ENCODE data around the gene CCSAP.

CCSAP gene

GRCh38 chr1:229319487-229319886 lies 23.4 kb downstream of the CCSAP start:
- Histone ChIP-seq H3K36me3 (peaks cover 34% of the 10 kb centered on the region), H3K27me3 (no peaks in the 10 kb centered on the region), H3K9me3 (no peaks in the 10 kb centered on the region), H3K4me1 (no peaks in the 10 kb centered on the region; the same call in 1 of the 2 replicates), H3K4me3 (ENCODE audit: low read depth, low read length) (no peak overlapping the region)
- DNase-seq: no peak
- TF ChIP-seq CTCF (IDR thresholded peaks at IDR 0.05; ENCODE audit: low read depth, low read length): no peak

DNA sequence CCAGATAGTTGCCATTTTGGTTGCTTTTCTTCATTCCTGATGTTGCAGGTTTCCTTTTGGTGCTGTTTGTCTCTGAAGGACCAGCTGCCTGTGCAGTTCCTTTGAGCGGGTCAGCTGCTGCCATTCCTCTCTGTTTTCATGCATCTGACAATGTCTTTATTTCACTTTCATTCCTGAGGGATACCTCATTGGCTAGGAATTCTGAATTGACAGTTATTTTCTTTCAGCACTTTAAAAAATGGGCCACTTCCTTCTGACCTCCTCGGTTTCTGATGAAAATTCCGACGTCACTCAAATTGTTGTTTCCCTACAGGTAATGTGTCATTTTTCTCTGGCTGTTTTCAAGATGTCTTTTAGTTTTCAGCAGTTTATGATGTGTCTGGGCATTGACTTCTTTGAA lies 24.8 kb downstream of the CCSAP start:
- TF ChIP-seq CTCF (IDR thresholded peaks at IDR 0.05; ENCODE audit: low read depth, low read length): no peak
- H3K4me3 ChIP-seq (ENCODE audit: low read depth, low read length): no peak overlapping the region
- no peaks in the 10 kb centered on the region for H3K9me3 ChIP-seq
- no peaks in the 10 kb centered on the region for H3K4me1 ChIP-seq
- no peaks in the 10 kb centered on the region for H3K27me3 ChIP-seq
- no peak for DNase-seq
- H3K36me3 ChIP-seq: peaks cover 26% of the 10 kb centered on the region

- TF ChIP-seq CTCF (IDR thresholded peaks at IDR 0.05; ENCODE audit: low read depth, low read length): no peak
- Histone ChIP-seq H3K4me1 (no peaks in the 10 kb centered on the region), H3K4me3 (ENCODE audit: low read depth, low read length) (no peak overlapping the region), H3K36me3 (peaks cover 17% of the 10 kb centered on the region), H3K9me3 (no peaks in the 10 kb centered on the region), H3K27me3 (no peaks in the 10 kb centered on the region)
- no peak for DNase-seq
These were observed 26.7 kb downstream of the CCSAP start for GRCh38 chr1:229316166-229316565.

- no peaks in the 10 kb centered on the region for H3K4me1 ChIP-seq
- TF ChIP-seq CTCF (IDR thresholded peaks at IDR 0.05; ENCODE audit: low read depth, low read length): no peak
- DNase-seq: no peak
- H3K4me3 ChIP-seq (ENCODE audit: low read depth, low read length): no peak overlapping the region
- no peaks in the 10 kb centered on the region for H3K9me3 ChIP-seq
- peaks cover 8% of the 10 kb centered on the region for H3K36me3 ChIP-seq
- H3K27me3 ChIP-seq: no peaks in the 10 kb centered on the region
These were observed 32.0 kb downstream of the CCSAP start for GRCh38 chr1:229310833-229311232.

DNA sequence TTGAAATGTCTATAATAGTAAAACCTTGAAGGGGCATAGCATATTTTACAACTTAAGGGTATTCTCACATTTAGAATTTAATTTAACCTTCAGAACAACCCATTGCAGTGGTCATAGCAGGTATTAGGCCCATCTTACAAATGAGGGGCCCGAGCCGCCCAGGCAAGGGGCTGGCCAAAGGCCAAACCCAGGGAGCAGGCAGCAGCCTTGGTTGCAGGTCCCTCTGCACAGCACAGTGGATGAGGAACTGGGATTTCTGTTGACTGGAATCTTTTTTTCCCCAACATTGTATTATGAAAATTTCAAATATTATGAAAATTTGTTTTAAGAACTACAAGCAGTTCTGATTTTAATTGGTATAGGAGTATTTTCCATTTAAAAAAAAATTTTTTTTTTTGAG lies 33.2 kb downstream of the CCSAP start:
- H3K9me3 ChIP-seq: no peaks in the 10 kb centered on the region
- no peak for DNase-seq
- peaks cover 12% of the 10 kb centered on the region for H3K36me3 ChIP-seq
- H3K4me3 ChIP-seq (ENCODE audit: low read depth, low read length): no peak overlapping the region
- no peak for TF ChIP-seq CTCF (IDR thresholded peaks at IDR 0.05; ENCODE audit: low read depth, low read length)
- H3K4me1 ChIP-seq: no peaks in the 10 kb centered on the region
- no peaks in the 10 kb centered on the region for H3K27me3 ChIP-seq

DNA sequence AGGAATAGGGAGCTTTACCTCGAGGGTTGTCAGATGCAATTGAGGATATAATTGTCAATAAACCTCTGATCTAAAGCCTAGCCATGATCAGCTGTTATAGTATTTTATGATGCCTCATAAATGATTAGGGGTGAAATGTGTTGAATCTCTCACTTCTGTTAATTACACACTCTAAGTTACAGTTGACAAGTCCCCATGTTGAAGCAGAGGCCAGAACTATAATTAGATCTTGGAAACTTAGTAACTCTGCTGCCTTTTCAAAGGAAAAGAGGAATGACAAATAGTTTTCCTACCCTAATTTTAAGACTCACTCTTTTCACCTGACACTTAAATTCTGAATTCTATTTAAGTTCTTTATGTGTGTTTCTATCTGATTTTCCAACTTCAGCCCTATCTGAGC lies 33.8 kb downstream of the CCSAP start:
- Histone ChIP-seq H3K36me3 (peaks cover 16% of the 10 kb centered on the region), H3K27me3 (no peaks in the 10 kb centered on the region), H3K4me3 (ENCODE audit: low read depth, low read length) (no peak overlapping the region), H3K9me3 (no peaks in the 10 kb centered on the region), H3K4me1 (no peaks in the 10 kb centered on the region)
- no peak for DNase-seq
- no peak for TF ChIP-seq CTCF (IDR thresholded peaks at IDR 0.05; ENCODE audit: low read depth, low read length)
